ENCODE measurements around the gene COMTD1. TPM values are rescaled to one million over a fixed set of nuclear protein-coding genes. Genes with fewer than 3 reads are reported as not detected.
A peak's percentile ranks its signal among the peaks of the same experiment; 100 is the strongest.

COMTD1 gene
- total and polyA plus RNA-seq, 2 donors (not counting 1 experiment from before 2014, with no cell fraction given): 14.5 to 23.8 TPM

- CTCF ChIA-PET: no interaction called here
- Histone ChIP-seq H3K4me3 (ENCODE audit: control extremely low read depth in 1 of 5, extremely low read depth in 1 of 5, insufficient read depth in 1 of 5, low read depth in 2 of 5, low read length in 4 of 5) (no peak overlapping the region), H3K9ac (ENCODE audit: low read length) (no peak overlapping the region), H3K4me2 (replicated peaks; ENCODE audit: low read depth, low read length, poor library complexity, severe bottlenecking) (no peak overlapping the region), H4K20me1 (ENCODE audit: control insufficient read depth, insufficient read depth, low read length, poor library complexity, severe bottlenecking) (no peaks in the 10 kb centered on the region), H3K27ac (ENCODE audit: low read length in 2 of 2) (no peak overlapping the region), H3K27me3 (replicated peaks in 1 of 4; ENCODE audit: control extremely low read depth in 1 of 4, control insufficient read depth in 3 of 4, insufficient read depth in 4 of 4, low read length in 3 of 4) (no peaks in the 10 kb centered on the region), H3K4me1 (ENCODE audit: control insufficient read depth in 2 of 2, insufficient read depth in 2 of 2, low read length in 2 of 2) (no peaks in the 10 kb centered on the region), H3K9me3 (ENCODE audit: control extremely low read depth in 1 of 3, control insufficient read depth in 2 of 3, insufficient read depth in 1 of 3, low read length in 2 of 3) (no peaks in the 10 kb centered on the region), H2AFZ (ENCODE audit: insufficient read depth, low read depth, low read length, poor library complexity, severe bottlenecking) (no peak overlapping the region), H3K79me2 (ENCODE audit: control insufficient read depth, insufficient read depth, low read length) (no peaks in the 10 kb centered on the region), H3K36me3 (replicated peaks in 1 of 2; ENCODE audit: control extremely low read depth in 1 of 2, control insufficient read depth in 1 of 2, extremely low read depth in 1 of 2, insufficient read depth in 2 of 2, low read length in 1 of 2) (no peaks in the 10 kb centered on the region)
- ATAC-seq (ENCODE audit: low read depth): no peak
- Mint-ChIP-seq H3K4me1 (no peaks in the 10 kb centered on the region), H3K4me3 (no peak overlapping the region), H3K9me3 (ENCODE audit: insufficient read depth) (no peaks in the 10 kb centered on the region), H3K27ac (no peak overlapping the region), H3K27me3 (no peaks in the 10 kb centered on the region)
- 87% methylated on average over 2 of the region's 5 CpGs for WGBS (ENCODE audit: insufficient coverage)
- no peak for DNase-seq
- intact Hi-C loops (cut with micrococcal nuclease): no loop called here
- POLR2A ChIA-PET: no interaction called here
- TF ChIP-seq EZH2 (IDR thresholded peaks at IDR 0.05; ENCODE audit: borderline replicate concordance, insufficient read depth, low read depth, low read length, poor library complexity, severe bottlenecking) (no peak), CTCF (IDR thresholded peaks at IDR 0.05) (no peak)
Observed at GRCh38 chr10:75266945-75267344, 31.2 kb upstream of the COMTD1 start.

- Histone ChIP-seq H3K9ac (ENCODE audit: low read length) (no peak overlapping the region), H3K36me3 (replicated peaks in 1 of 2; ENCODE audit: control extremely low read depth in 1 of 2, control insufficient read depth in 1 of 2, extremely low read depth in 1 of 2, insufficient read depth in 2 of 2, low read length in 1 of 2) (no peaks in the 10 kb centered on the region), H3K4me3 (ENCODE audit: control extremely low read depth in 1 of 5, extremely low read depth in 1 of 5, insufficient read depth in 1 of 5, low read depth in 2 of 5, low read length in 4 of 5) (no peak overlapping the region), H2AFZ (ENCODE audit: insufficient read depth, low read depth, low read length, poor library complexity, severe bottlenecking) (peak overlapping the region; percentile 38), H3K79me2 (ENCODE audit: control insufficient read depth, insufficient read depth, low read length) (no peaks in the 10 kb centered on the region), H4K20me1 (ENCODE audit: control insufficient read depth, insufficient read depth, low read length, poor library complexity, severe bottlenecking) (no peaks in the 10 kb centered on the region), H3K9me3 (ENCODE audit: control extremely low read depth in 1 of 3, control insufficient read depth in 2 of 3, insufficient read depth in 1 of 3, low read length in 2 of 3) (peaks cover 0 to 6% (median 0%) of the 10 kb centered on the region in 3 donors), H3K27me3 (replicated peaks in 1 of 4; ENCODE audit: control extremely low read depth in 1 of 4, control insufficient read depth in 3 of 4, insufficient read depth in 4 of 4, low read length in 3 of 4) (no peaks in the 10 kb centered on the region), H3K27ac (ENCODE audit: low read length in 2 of 2) (no peak overlapping the region), H3K4me2 (replicated peaks; ENCODE audit: low read depth, low read length, poor library complexity, severe bottlenecking) (no peak overlapping the region), H3K4me1 (ENCODE audit: control insufficient read depth in 2 of 2, insufficient read depth in 2 of 2, low read length in 2 of 2) (no peaks in the 10 kb centered on the region)
- H3K9me3 Mint-ChIP-seq (ENCODE audit: insufficient read depth): no peaks in the 10 kb centered on the region
- ATAC-seq (ENCODE audit: low read depth) (no peak), DNase-seq (no peak)
- WGBS (ENCODE audit: insufficient coverage): 19% methylated on average over 6 of the region's 6 CpGs
- ChIA-PET POLR2A (no interaction called here), CTCF (no interaction called here)
- no peak overlapping the region for H3K4me3 Mint-ChIP-seq
- intact Hi-C loops (cut with micrococcal nuclease): no loop called here
- H3K27ac Mint-ChIP-seq: no peak overlapping the region
- H3K27me3 Mint-ChIP-seq: no peaks in the 10 kb centered on the region
- TF ChIP-seq CTCF (IDR thresholded peaks at IDR 0.05): no peak
- no peak for TF ChIP-seq EZH2 (IDR thresholded peaks at IDR 0.05; ENCODE audit: borderline replicate concordance, insufficient read depth, low read depth, low read length, poor library complexity, severe bottlenecking)
- no peaks in the 10 kb centered on the region for H3K4me1 Mint-ChIP-seq
Observed at GRCh38 chr10:75265856-75266255, 30.1 kb upstream of the COMTD1 start.

Data from B cell (primary cell).